Uterus (tissue), 2 donors: Measurements from ENCODE around the gene MUC21.

Experiments
- POLR2A ChIP-seq, 2 donors: fragments of 450-650 bp; IDR thresholded peaks; one replicate each; pipeline ENCODE4 v1.6.1; 2016; ENCODE audit warnings: antibody characterized with exemption in 2 of 2, mild to moderate bottlenecking in 1 of 2, moderate library complexity in 1 of 2
- TF ChIP-seq, protein P1 (sequence below), 4 experiments: fragments of 200-600 bp in 2 of 4; fragments of 450-650 bp in 2 of 4; sonication (generic) in 2 of 4; IDR thresholded peaks; one replicate each; pipeline ENCODE4 v1.5.1; 2016 to 2019; ENCODE audit warnings: antibody characterized with exemption in 4 of 4, mild to moderate bottlenecking in 2 of 4, moderate library complexity in 1 of 4

DNA sequence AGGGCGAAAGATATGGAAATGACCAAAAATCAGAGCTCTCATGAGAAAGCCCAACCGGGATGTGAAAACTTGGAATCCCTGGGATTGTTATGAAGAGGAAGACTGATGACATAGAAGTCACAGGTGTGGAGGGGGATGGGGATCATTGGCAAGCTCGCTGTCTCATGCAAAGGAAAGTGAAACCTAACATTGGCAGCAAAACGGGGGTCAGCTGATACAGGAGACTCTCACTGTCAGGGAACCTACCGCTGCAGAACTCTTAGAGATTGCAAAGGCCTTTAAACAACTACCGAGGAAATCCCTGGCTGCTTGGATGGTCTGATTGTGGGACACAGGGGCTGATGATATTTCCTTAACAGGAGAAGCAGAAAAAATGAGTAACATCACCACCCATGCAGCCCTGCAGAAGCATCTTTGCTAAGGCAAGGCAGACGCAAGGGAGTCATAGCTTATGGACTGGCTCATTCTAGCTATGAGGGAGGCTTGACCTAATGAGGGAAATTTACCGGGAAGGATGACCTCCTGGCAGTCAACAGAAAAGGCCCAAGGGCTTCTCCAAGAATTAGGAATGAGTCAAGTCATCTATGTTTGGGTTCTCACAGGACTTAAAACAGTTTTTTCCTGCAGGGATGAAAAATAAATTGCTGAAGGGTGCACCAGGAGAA lies 7.0 kb downstream of the MUC21 start:
- TF ChIP-seq, protein P1, sequence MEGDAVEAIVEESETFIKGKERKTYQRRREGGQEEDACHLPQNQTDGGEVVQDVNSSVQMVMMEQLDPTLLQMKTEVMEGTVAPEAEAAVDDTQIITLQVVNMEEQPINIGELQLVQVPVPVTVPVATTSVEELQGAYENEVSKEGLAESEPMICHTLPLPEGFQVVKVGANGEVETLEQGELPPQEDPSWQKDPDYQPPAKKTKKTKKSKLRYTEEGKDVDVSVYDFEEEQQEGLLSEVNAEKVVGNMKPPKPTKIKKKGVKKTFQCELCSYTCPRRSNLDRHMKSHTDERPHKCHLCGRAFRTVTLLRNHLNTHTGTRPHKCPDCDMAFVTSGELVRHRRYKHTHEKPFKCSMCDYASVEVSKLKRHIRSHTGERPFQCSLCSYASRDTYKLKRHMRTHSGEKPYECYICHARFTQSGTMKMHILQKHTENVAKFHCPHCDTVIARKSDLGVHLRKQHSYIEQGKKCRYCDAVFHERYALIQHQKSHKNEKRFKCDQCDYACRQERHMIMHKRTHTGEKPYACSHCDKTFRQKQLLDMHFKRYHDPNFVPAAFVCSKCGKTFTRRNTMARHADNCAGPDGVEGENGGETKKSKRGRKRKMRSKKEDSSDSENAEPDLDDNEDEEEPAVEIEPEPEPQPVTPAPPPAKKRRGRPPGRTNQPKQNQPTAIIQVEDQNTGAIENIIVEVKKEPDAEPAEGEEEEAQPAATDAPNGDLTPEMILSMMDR (IDR thresholded peaks at IDR 0.05): no peak
- no peak for TF ChIP-seq POLR2A (IDR thresholded peaks at IDR 0.05)
